GM19397 (cell line): ENCODE results near the gene MACROH2A1.

Experiments used
- ATAC-seq: cut with Tn5 transposase; IDR thresholded peaks from one replicate; pipeline ENCODE4 v1.9.1; 2021; ENCODE audit warnings: mild to moderate bottlenecking, moderate library complexity; ENCODE audit not compliant: unreplicated experiment

The MACROH2A1 gene

DNA sequence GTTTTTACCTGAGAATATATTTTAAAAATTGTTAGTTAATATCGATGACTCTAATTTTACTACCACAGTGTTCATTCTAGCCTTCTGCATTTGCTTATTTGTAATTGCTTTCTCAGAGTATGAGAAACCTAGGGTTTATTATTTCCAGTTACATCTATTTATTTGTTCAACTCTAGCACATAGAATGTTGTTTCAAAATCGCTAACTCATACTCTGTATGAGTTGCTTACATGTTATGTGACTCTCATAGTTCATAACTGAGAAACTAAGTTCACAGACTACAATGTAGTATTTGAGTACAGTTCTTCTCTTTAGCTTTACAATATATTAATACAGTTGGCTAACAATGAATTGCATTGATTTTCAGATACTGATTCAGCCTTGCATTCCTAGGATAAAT, 103.2 kb downstream of the MACROH2A1 start:
- no peak for ATAC-seq

DNA sequence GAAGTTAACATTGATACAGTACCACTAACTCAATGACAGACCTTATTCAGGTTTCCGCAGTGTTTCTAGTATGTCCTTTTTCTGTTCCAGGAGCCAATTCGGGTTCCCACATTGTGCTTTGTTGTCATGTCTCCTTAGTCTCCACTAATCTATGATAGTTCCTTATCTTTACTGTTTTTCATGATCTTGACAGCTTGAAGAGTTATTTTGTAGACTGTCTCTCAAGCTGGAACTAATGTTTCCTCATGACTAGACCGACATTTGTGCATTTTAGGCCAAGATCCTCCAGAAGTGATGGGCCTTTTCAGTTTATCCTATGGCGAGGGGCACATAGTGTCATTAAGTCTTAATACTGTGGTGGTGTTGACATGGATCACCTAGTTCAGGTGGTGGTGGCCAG, 104.2 kb downstream of the MACROH2A1 start:
- no peak for ATAC-seq

DNA sequence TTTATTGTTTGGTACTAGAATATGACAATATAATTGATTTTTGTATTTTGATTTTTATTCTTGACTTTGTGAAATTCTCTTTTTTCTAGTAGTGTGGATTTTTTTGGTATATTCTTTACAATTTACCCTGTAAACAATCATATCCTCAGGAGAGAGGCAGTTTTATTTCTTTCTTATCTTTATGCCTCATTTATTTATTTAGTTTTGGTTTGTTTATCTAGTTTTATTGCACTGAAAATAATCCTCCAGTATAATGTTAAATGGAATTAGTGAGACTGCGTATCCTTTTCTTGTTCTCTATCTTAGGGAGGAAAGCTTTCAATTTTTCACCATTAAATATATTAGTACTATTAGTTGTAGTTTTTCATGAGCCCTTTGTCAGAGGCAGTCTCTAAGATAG, 109.4 kb downstream of the MACROH2A1 start:
- no peak for ATAC-seq

DNA sequence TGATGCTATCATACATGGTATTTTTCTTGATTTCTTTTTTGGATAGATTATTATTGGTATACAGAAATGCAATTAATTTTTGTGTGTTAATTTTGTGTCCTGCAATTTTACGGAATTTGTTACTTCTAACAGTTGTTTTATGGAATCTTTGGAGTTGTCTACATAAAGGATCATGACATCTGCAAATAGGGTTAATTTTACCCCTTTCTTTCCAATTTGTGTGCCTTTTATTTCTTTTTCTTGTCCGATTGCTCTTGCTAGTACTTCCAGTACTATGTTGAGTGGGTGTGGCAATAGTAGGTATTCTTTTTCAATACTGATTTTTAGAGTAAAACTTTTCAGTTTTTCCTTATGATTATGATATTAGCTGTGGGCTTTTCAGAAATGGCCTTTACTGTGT, 111.5 kb downstream of the MACROH2A1 start:
- ATAC-seq = no peak
